Thyroid gland (tissue), 4 donors: ENCODE results near the gene GTF2H3. TPM values are rescaled to one million over a fixed set of nuclear protein-coding genes. Genes with fewer than 3 reads are reported as not detected.
A peak's percentile ranks its signal among the peaks of the same experiment; 100 is the strongest.
"Not testable (repeated sequence)": the region's sequence is repeated elsewhere in the genome, so short reads cannot be mapped to it uniquely, and the experiment has no call there.

ENCODE experiments used
- DNase-seq, 2 donors: peaks; one replicate each; pipeline ENCODE4 v3.0.0-alpha.2; 2019
- H3K27ac ChIP-seq, 3 donors: fragments of 200-600 bp; sonication (generic); 1 replicate in 2 of 3; 2 replicates in 1 of 3; pipeline ENCODE4 v1.5.1; 2016 to 2019; ENCODE audit warnings: mild to moderate bottlenecking in 1 of 3, moderate library complexity in 1 of 3
- H3K27me3 ChIP-seq: fragments of 200-600 bp; sonication (generic); one replicate; pipeline ENCODE4 v1.5.1; 2019
- H3K36me3 ChIP-seq, 2 donors: fragments of 200-600 bp; sonication (generic); one replicate each; pipeline ENCODE4 v1.5.1; 2016 to 2019
- H3K4me1 ChIP-seq, 2 donors: fragments of 200-600 bp; sonication (generic); one replicate each; pipeline ENCODE4 v1.5.1; 2017 to 2019
- H3K4me3 ChIP-seq, 3 donors: fragments of 200-600 bp; sonication (generic); replicated peaks in 1 of 3; 1 replicate in 2 of 3; 2 replicates in 1 of 3; pipeline ENCODE4 v1.5.1; 2016; ENCODE audit warnings: mild to moderate bottlenecking in 1 of 3
- H3K9me3 ChIP-seq: fragments of 200-600 bp; sonication (generic); one replicate; pipeline ENCODE4 v1.5.1; 2017
- POLR2A ChIP-seq, 2 donors: fragments of 450-650 bp; IDR thresholded peaks; one replicate each; pipeline ENCODE4 v1.6.1; 2017; ENCODE audit warnings: antibody characterized with exemption in 2 of 2, mild to moderate bottlenecking in 2 of 2, moderate library complexity in 1 of 2
- WGBS, 2 donors: methylation state at CpG; one replicate each; pipeline ENCODE4 v1.1.5; 2017; 5-methylcytosine and 5-hydroxymethylcytosine counted together
- intact Hi-C: fragments of 100-400 bp; cut with DNase I; formaldehyde crosslinking; loops from one replicate; pipeline ENCODE4 v1.15.1; 2023
- total RNA-seq, 4 donors: library from RNA; depleted of rRNA; stranded (reverse); fragments of >200 nt; gene quantifications; one replicate each; pipeline ENCODE4 v1.2.3, GENCODE V29; 2016
- TF ChIP-seq, protein P1 (sequence below), 6 experiments: fragments of 200-600 bp in 3 of 6; fragments of 450-650 bp in 3 of 6; sonication (generic) in 3 of 6; IDR thresholded peaks; one replicate each; pipeline ENCODE4 v1.5.1; 2016 to 2019; ENCODE audit warnings: antibody characterized with exemption in 6 of 6, mild to moderate bottlenecking in 2 of 6, inconsistent platforms in 1 of 6, moderate library complexity in 1 of 6

The GTF2H3 gene
- total RNA-seq, 4 donors from 2014 or later, result 15.9 to 32.4 (median 31.1) TPM

DNA sequence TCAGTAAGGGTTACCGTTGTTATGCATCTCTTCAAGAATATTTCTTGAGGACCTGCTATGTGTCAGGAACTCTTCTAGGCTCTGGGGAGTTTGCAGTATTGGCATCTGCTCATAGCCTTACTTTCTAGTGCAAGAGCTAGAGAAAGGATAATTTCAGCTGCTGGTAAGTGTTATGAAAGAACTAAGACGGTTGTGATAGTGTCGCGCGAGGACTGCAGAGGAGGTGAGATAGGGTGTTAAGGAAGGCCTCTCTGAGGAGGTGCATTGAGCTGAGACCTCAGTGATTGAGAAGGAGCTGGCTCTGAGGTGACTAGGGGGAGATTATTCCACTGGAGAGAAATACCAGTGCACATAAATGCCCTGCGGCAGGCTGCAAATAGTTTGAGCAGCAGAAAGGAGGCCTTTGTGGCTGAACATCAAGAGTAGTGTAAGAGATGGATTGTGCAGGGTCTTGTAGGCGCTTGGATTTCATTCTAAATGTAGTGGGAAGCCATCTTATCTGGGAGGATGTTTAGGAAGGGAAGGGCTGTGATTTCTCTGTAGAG, 30.9 kb upstream of the GTF2H3 start:
- intact Hi-C loops, result no loop called here
- H3K9me3 ChIP-seq, result no peaks in the 10 kb centered on the region
- peak overlapping the region; percentile 67 to 80 (median 70) for H3K4me3 ChIP-seq
- H3K36me3 ChIP-seq, result peaks cover 13 to 26% of the 10 kb centered on the region in 2 donors
- no peaks in the 10 kb centered on the region for H3K27me3 ChIP-seq
- 13% methylated on average over 7 of the region's 7 CpGs for WGBS, 2 donors
- peak overlapping the region in 1 of 3 donors; percentile 68 for H3K27ac ChIP-seq
- no peak for DNase-seq
- peaks cover 5 to 15% of the 10 kb centered on the region in 2 donors for H3K4me1 ChIP-seq
- no peak for TF ChIP-seq POLR2A (IDR thresholded peaks at IDR 0.05)
- TF ChIP-seq, protein P1, sequence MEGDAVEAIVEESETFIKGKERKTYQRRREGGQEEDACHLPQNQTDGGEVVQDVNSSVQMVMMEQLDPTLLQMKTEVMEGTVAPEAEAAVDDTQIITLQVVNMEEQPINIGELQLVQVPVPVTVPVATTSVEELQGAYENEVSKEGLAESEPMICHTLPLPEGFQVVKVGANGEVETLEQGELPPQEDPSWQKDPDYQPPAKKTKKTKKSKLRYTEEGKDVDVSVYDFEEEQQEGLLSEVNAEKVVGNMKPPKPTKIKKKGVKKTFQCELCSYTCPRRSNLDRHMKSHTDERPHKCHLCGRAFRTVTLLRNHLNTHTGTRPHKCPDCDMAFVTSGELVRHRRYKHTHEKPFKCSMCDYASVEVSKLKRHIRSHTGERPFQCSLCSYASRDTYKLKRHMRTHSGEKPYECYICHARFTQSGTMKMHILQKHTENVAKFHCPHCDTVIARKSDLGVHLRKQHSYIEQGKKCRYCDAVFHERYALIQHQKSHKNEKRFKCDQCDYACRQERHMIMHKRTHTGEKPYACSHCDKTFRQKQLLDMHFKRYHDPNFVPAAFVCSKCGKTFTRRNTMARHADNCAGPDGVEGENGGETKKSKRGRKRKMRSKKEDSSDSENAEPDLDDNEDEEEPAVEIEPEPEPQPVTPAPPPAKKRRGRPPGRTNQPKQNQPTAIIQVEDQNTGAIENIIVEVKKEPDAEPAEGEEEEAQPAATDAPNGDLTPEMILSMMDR (IDR thresholded peaks at IDR 0.05), result no peak

DNA sequence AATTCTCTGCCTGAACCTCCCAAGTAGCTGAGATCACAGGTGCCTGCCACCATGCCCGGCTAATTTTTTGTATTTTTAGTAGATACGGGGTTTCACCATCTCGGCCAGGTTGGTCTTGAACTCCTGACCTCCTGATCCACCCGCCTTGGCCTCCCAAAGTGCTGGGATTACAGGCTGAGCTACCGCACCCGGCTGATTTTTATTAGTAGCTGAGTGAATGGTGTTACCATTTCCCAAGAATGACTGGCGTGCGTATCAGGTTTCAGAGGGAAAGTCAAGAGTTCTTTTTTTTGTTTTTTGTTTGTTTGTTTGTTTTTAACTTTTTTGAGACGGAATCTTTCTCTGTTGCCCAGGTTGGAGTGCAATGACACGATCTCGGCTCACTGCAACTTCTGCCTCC, 30.1 kb upstream of the GTF2H3 start:
- 78 to 91% methylated on average over 11 of the region's 11 CpGs for WGBS, 2 donors
- intact Hi-C loops, H3K4me3 ChIP-seq: not testable (repeated sequence)

DNA sequence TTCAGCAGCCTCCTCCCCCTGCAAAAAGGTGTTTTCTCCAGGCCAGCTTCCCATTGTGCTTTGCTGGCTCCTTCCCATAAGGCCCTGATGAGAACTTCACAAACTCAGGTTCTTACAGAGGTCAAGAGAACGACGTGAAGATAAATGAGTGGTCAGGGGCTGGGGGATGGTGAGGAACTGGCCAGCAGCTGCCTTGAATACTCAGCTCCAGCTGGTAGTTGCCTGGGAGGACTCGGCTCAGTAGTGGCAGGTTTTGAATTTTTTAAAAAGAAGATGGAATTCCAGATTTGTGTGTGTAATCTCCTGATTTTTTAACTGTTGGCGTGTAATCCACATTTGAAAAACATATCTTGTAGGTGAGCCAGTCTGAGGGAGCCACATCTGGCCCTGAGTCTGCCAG, 25.9 kb upstream of the GTF2H3 start:
- TF ChIP-seq, protein P1 (IDR thresholded peaks at IDR 0.05), result no peak
- TF ChIP-seq POLR2A (IDR thresholded peaks at IDR 0.05), result no peak
- intact Hi-C loops, result no loop called here
- DNase-seq, result no peak
- no peaks in the 10 kb centered on the region for H3K9me3 ChIP-seq
- no peaks in the 10 kb centered on the region for H3K27me3 ChIP-seq
- no peak overlapping the region for H3K4me3 ChIP-seq
- no peak overlapping the region for H3K27ac ChIP-seq
- H3K36me3 ChIP-seq, result peaks cover 54 to 62% of the 10 kb centered on the region in 2 donors
- H3K4me1 ChIP-seq, result peaks cover 4% of the 10 kb centered on the region in 2 donors
- 77 to 85% methylated on average over 4 of the region's 4 CpGs for WGBS, 2 donors

More for the DNA sequence above, 30.1 kb upstream of the GTF2H3 start:
- H3K9me3 ChIP-seq, H3K27me3 ChIP-seq, DNase-seq, H3K27ac ChIP-seq: not testable (repeated sequence)
- peaks cover 5 to 15% of the 10 kb centered on the region in 2 donors for H3K4me1 ChIP-seq
- H3K36me3 ChIP-seq, result peaks cover 19 to 30% of the 10 kb centered on the region in 2 donors

DNA sequence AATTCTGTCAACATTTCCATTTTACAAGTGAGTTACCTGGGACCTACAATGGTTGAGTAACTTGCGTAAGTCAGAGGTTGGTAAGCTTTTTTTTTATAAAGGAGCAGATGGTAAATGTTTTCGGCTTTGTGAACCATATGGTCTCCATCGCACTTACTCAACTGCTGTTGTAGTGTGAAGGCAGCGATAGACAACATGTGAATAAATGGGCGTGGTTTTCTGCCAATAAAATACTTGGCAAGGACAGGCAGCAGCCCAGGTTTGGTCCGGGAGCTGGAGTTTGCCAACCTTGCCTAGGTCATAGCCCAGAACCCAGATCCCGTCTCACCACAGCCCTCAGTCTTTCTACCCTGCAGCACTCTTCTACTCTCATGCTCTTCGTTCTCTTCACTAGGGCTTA, 25.4 kb upstream of the GTF2H3 start:
- H3K4me3 ChIP-seq, result no peak overlapping the region
- no peaks in the 10 kb centered on the region for H3K9me3 ChIP-seq
- no peak overlapping the region for H3K27ac ChIP-seq
- H3K36me3 ChIP-seq, result peaks cover 58 to 65% of the 10 kb centered on the region in 2 donors
- 93 to 97% methylated on average over 8 of the region's 8 CpGs for WGBS, 2 donors
- TF ChIP-seq, protein P1 (IDR thresholded peaks at IDR 0.05), result no peak
- no peak for TF ChIP-seq POLR2A (IDR thresholded peaks at IDR 0.05)
- intact Hi-C loops, result no loop called here
- DNase-seq, result no peak
- H3K27me3 ChIP-seq, result no peaks in the 10 kb centered on the region
- no peaks in the 10 kb centered on the region for H3K4me1 ChIP-seq

DNA sequence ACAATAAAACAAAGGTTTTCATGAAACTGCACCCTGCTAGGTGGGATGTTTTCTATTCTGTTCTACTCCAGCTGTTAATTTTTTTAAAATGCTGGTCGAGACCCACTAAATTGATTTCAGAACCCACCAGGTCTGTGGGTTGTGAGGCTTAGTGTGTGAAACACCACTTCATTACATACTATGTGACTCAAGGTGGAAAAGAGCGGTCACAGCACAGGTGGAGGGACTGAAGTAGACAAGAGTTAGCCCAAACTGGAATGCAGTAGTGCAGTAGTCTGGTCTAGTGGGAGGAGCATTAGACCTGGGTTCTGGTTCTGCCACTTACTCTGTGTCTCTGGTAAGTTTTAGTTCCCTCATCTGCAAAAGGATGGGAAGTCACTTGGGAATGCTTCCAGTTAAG, 19.5 kb upstream of the GTF2H3 start:
- Histone ChIP-seq H3K4me3 (no peak overlapping the region), H3K4me1 (no peaks in the 10 kb centered on the region), H3K27me3 (no peaks in the 10 kb centered on the region), H3K9me3 (no peaks in the 10 kb centered on the region), H3K36me3 (peaks cover 70 to 80% of the 10 kb centered on the region in 2 donors), H3K27ac (no peak overlapping the region)
- TF ChIP-seq POLR2A (IDR thresholded peaks at IDR 0.05), result no peak
- TF ChIP-seq, protein P1 (IDR thresholded peaks at IDR 0.05), result no peak
- DNase-seq, result no peak
- 94 to 95% methylated on average over 2 of the region's 2 CpGs for WGBS, 2 donors
- intact Hi-C loops, result no loop called here
